IMR-90 (cell line): ENCODE data around the gene TMF1. TPM values are rescaled to one million over a fixed set of nuclear protein-coding genes. Genes with fewer than 3 reads are reported as not detected.
A peak's percentile ranks its signal among the peaks of the same experiment; 100 is the strongest.

Experiments
- ATAC-seq: fragments of 200-7000 bp; cut with Tn5 transposase; 2 replicates; pipeline ENCODE4 v1.9.1; 2020; ENCODE audit warnings: low read depth, mild to moderate bottlenecking, moderate library complexity
- BruUV-seq: library from RNA; stranded (reverse); fragments of 400-500 nt; replicated peaks from 2 replicates; lab custom pipeline; 2021; lab: Mats Ljungman, UMichigan
- CTCF ChIA-PET: fragments of 300-600 bp; formaldehyde crosslinking; extraction: SDS; loops from one replicate; lab custom pipeline; 2021; ENCODE audit warnings: antibody characterized with exemption; lab: Yijun Ruan, JAX
- POLR2A ChIA-PET: fragments of 300-600 bp; sonication (Branson Sonifier 250); formaldehyde crosslinking; loops from one replicate; lab custom pipeline; 2022; ENCODE audit warnings: antibody characterized with exemption; ENCODE audit not compliant: unreplicated experiment; lab: Charles Lee
- DNase-seq: peaks from one replicate; pipeline ENCODE4 v3.0.0; 2013
- H2AFZ ChIP-seq: replicated peaks from 2 replicates; pipeline ENCODE3; 2013; ENCODE audit warnings: low read length, mild to moderate bottlenecking; ENCODE audit not compliant: poor library complexity
- H2AK5ac ChIP-seq: 2 replicates; pipeline ENCODE4 v1.6.1; 2013; ENCODE audit warnings: low read depth, low read length, inconsistent platforms
- H2AK9ac ChIP-seq: replicated peaks from 2 replicates; pipeline ENCODE3; 2013; ENCODE audit warnings: mild to moderate bottlenecking, low read depth, low read length, moderate library complexity; ENCODE audit not compliant: poor library complexity
- H2BK120ac ChIP-seq: 2 replicates; pipeline ENCODE4 v1.6.1; 2013; ENCODE audit warnings: low read depth, low read length, inconsistent platforms
- H2BK15ac ChIP-seq: 3 replicates; pipeline ENCODE4 v1.6.1; 2013; ENCODE audit warnings: low read depth, low read length, inconsistent platforms
- H2BK20ac ChIP-seq: 2 replicates; pipeline ENCODE4 v1.6.1; 2013; ENCODE audit warnings: low read depth, mild to moderate bottlenecking, inconsistent platforms, low read length, moderate library complexity
- H2BK5ac ChIP-seq: 2 replicates; pipeline ENCODE4 v1.6.1; 2013; ENCODE audit warnings: mild to moderate bottlenecking, low read depth, low read length, inconsistent platforms; ENCODE audit not compliant: poor library complexity, severe bottlenecking
- H3K14ac ChIP-seq: replicated peaks from 2 replicates; pipeline ENCODE4 v1.6.1; 2013; ENCODE audit warnings: low read depth, low read length, inconsistent platforms
- H3K18ac ChIP-seq: 2 replicates; pipeline ENCODE4 v1.6.1; 2013; ENCODE audit warnings: low read depth, low read length, control low read depth
- H3K23ac ChIP-seq: 2 replicates; pipeline ENCODE4 v1.6.1; 2013; ENCODE audit warnings: low read depth, low read length, inconsistent platforms
- H3K27ac ChIP-seq: 2 replicates; pipeline ENCODE4 v1.5.1; 2013; ENCODE audit warnings: mild to moderate bottlenecking, control low read depth, low read length; ENCODE audit not compliant: insufficient read depth
- H3K27me3 ChIP-seq: 2 replicates; pipeline ENCODE4 v1.6.1; 2013; ENCODE audit warnings: low read length; ENCODE audit not compliant: control insufficient read depth, insufficient read depth
- H3K36me3 ChIP-seq: 2 replicates; pipeline ENCODE4 v1.6.1; 2013; ENCODE audit warnings: low read length, mixed read lengths; ENCODE audit not compliant: control insufficient read depth, insufficient read depth
- H3K4ac ChIP-seq: 2 replicates; pipeline ENCODE4 v1.6.1; 2013; ENCODE audit warnings: low read depth, low read length, inconsistent platforms
- H3K4me1 ChIP-seq: 2 replicates; pipeline ENCODE4 v1.6.1; 2013; ENCODE audit warnings: low read length, mixed read lengths; ENCODE audit not compliant: control insufficient read depth, insufficient read depth
- H3K4me2 ChIP-seq: 2 replicates; pipeline ENCODE4 v1.6.1; 2013; ENCODE audit warnings: low read depth, mild to moderate bottlenecking, control low read depth, low read length, moderate library complexity
- H3K4me3 ChIP-seq: 2 replicates; pipeline ENCODE4 v1.5.1; 2013; ENCODE audit warnings: low read depth, mild to moderate bottlenecking, control low read depth, low read length, moderate library complexity; ENCODE audit not compliant: insufficient read depth
- H3K56ac ChIP-seq: 2 replicates; pipeline ENCODE4 v1.6.1; 2013; ENCODE audit warnings: low read length, inconsistent platforms; ENCODE audit not compliant: insufficient read depth; ENCODE audit errors: extremely low read depth
- H3K79me1 ChIP-seq, 2 experiments: 2 replicates each; pipeline ENCODE4 v1.6.1; 2013; ENCODE audit warnings: low read length in 2 of 2, inconsistent platforms in 1 of 2, low read depth in 1 of 2
- H3K9ac ChIP-seq: 2 replicates; pipeline ENCODE4 v1.6.1; 2013; ENCODE audit warnings: low read depth, low read length, control low read depth
- H3K9me1 ChIP-seq: 2 replicates; pipeline ENCODE4 v1.6.1; 2013; ENCODE audit warnings: low read length, inconsistent platforms; ENCODE audit not compliant: insufficient read depth
- H3K9me3 ChIP-seq: 2 replicates; pipeline ENCODE4 v1.6.1; 2013; ENCODE audit warnings: low read length; ENCODE audit not compliant: control insufficient read depth, insufficient read depth
- H4K20me1 ChIP-seq: 2 replicates; pipeline ENCODE4 v1.6.1; 2013; ENCODE audit warnings: low read length, inconsistent platforms; ENCODE audit not compliant: insufficient read depth
- H4K5ac ChIP-seq: 2 replicates; pipeline ENCODE4 v1.6.1; 2013; ENCODE audit warnings: mild to moderate bottlenecking, low read depth, low read length, control low read depth
- H4K8ac ChIP-seq, 2 experiments: 2 replicates each; pipeline ENCODE4 v1.6.1; 2013; ENCODE audit warnings: low read depth in 2 of 2, low read length in 2 of 2, control low read depth in 1 of 2, inconsistent platforms in 1 of 2
- H4K91ac ChIP-seq: 2 replicates; pipeline ENCODE4 v1.6.1; 2013; ENCODE audit warnings: low read depth, low read length, inconsistent platforms; ENCODE audit not compliant: insufficient read depth
- BHLHE40 ChIP-seq: fragments of 150-350 bp; IDR thresholded peaks from 2 replicates; pipeline ENCODE4 v1.6.1; 2016; ENCODE audit warnings: mild to moderate bottlenecking, low read depth, low read length
- CEBPB ChIP-seq: IDR thresholded peaks from 2 replicates; pipeline ENCODE4 v1.6.1; 2012; ENCODE audit warnings: low read depth, low read length, improper control_type of control experiment
- CTCF ChIP-seq: conservative IDR thresholded peaks from 2 replicates; pipeline ENCODE4 v1.5.1; 2012; ENCODE audit warnings: mild to moderate bottlenecking, low read depth, low read length, improper control_type of control experiment
- ELK1 ChIP-seq: fragments of 150-350 bp; IDR thresholded peaks from 2 replicates; pipeline ENCODE4 v1.6.1; 2016; ENCODE audit warnings: low read depth, mild to moderate bottlenecking, low read length, moderate library complexity, borderline replicate concordance
- MAZ ChIP-seq: IDR thresholded peaks from 2 replicates; pipeline ENCODE4 v1.6.1; 2012; ENCODE audit warnings: low read depth, mild to moderate bottlenecking, low read length, improper control_type of control experiment, moderate library complexity, borderline replicate concordance
- MXI1 ChIP-seq: IDR thresholded peaks from 2 replicates; pipeline ENCODE4 v1.6.1; 2012; ENCODE audit warnings: low read depth, mild to moderate bottlenecking, low read length, moderate library complexity, borderline replicate concordance
- POLR2A ChIP-seq: IDR thresholded peaks from 2 replicates; pipeline ENCODE4 v1.6.1; 2012; ENCODE audit warnings: mild to moderate bottlenecking, low read depth, low read length
- SMC3 ChIP-seq: fragments of 150-350 bp; IDR thresholded peaks from 2 replicates; pipeline ENCODE4 v1.6.1; 2016; ENCODE audit warnings: low read depth, mild to moderate bottlenecking, antibody characterized with exemption, low read length, moderate library complexity
- USF2 ChIP-seq: fragments of 150-350 bp; IDR thresholded peaks from 2 replicates; pipeline ENCODE4 v1.6.1; 2017; ENCODE audit warnings: mild to moderate bottlenecking, antibody characterized with exemption, low read length, low read depth
- whole genome bisulfite sequencing, 2 experiments: methylation state at CpG; one replicate each; pipeline versions ENCODE4 v1.1.5 to v1.1.7; 2013; ENCODE audit warnings: missing lambda C conversion rate in 2 of 2; ENCODE audit not compliant: insufficient read length in 1 of 2; ENCODE audit errors: extremely low coverage in 2 of 2; 5-methylcytosine and 5-hydroxymethylcytosine counted together
- dilution Hi-C: fragments of 300-500 bp; cut with HindIII; formaldehyde crosslinking; loops from one replicate; pipeline ENCODE4 v1.14.3; 2018; ENCODE audit warnings: low sequenced_read_pairs; ENCODE audit not compliant: unreplicated experiment
- in situ Hi-C: fragments of 300-500 bp; cut with MboI; formaldehyde crosslinking; loops from 3 replicates; pipeline ENCODE4 v1.14.3; 2019; ENCODE audit warnings: low sequenced_read_pairs, inconsistent platforms, mixed read lengths
- intact Hi-C: fragments of 100-400 bp; cut with micrococcal nuclease; formaldehyde crosslinking; loops from 2 replicates; pipeline ENCODE4 v1.10.0; 2022
- polyA plus RNA-seq, 3 experiments: library from polyadenylated mRNA; depleted of rRNA; stranded (reverse); fragments of >200 nt; gene quantifications; 2 replicates each; pipeline ENCODE4 v1.2.3, GENCODE V29; 2012; ENCODE audit warnings: low replicate concordance in 1 of 3
- total RNA-seq: library from RNA; depleted of rRNA; stranded (reverse); fragments of >200 nt; gene quantifications from 2 replicates; pipeline ENCODE4 v1.2.3, GENCODE V29; 2012

The TMF1 gene
- total and polyA plus RNA-seq, 2 of the 4 experiments (the other 2 are of a cell fraction) = 12.4 to 39.1 TPM

DNA sequence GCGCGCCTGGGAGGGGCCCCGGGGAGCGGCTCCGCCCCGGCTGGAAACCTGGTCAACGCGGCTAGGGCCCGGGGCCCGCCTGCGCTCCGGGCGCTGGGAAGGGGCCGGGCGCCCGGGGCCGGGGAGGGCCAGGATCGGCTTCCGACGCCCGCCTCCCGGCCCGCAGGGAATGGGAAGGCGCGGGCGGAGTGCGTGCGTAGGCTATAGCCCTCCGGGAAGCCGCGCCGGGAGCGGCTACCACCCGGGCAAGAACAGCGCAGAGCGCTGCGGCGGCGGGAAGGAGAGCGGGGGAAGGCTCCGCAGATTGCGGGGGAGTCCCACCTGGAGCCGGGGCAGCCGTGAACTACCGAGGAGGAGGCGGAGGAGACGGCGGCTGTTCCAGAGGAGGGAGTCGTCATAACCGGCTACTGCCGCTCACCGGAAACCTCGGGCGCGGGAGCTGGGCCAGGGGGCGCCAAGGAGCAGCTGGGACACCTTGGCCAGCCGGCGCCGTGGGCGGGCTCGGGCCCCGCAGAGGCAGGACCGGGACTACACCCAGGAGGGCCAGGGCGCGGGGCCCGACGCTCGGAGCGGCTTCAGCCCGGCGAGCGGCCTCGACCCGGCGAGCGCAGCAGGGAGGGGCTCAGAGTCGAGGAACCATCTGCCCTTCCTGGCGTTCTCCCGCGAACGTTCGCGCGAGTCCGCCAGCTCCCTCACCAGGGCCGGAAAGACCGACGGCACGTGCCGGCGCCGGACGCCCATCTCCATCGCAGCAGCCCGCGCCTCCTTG, 38.7 kb downstream of the TMF1 start, which contains the start of gene EOGT:
EOGT (minus strand) TSS at position 432 of the 769 bp plus-strand sequence. CDS start 3,838 bp downstream, outside the sequence.
- H4K20me1 ChIP-seq = no peaks in the 10 kb centered on the region
- in situ Hi-C loops (no loop called here), dilution Hi-C loops (no loop called here), intact Hi-C loops (no loop called here)
- peaks cover 10% of the 10 kb centered on the region for H3K4me1 ChIP-seq
- peak within 1 kb of the TSS; percentile 98 for H3K14ac ChIP-seq
- H4K8ac ChIP-seq = peak within 1 kb of the TSS; percentile 88 to 90
- peak within 1 kb of the TSS; percentile 73 for H2AK5ac ChIP-seq
- H2BK120ac ChIP-seq = peak within 1 kb of the TSS; percentile 82
- peak within 1 kb of the TSS; percentile 98 for H2AFZ ChIP-seq
- peak; percentile 76 for ATAC-seq
- peak within 1 kb of the TSS; percentile 20 for H4K5ac ChIP-seq
- H3K9me3 ChIP-seq = no peaks in the 10 kb centered on the region
- no TSS peak for BruUV-seq
- peak within 1 kb of the TSS; percentile 91 for H3K4ac ChIP-seq
- peak within 1 kb of the TSS; percentile 80 for H3K4me2 ChIP-seq
- H2BK15ac ChIP-seq = peak within 1 kb of the TSS; percentile 34; the same call in 2 of the 3 replicates
- TF ChIP-seq BHLHE40 (peak; percentile 98), USF2 (peak; percentile 75), ELK1 (no peak), CTCF (peak; percentile 64), CEBPB (no peak), MXI1 (peak; percentile 85; the same call in 1 of the 2 replicates), MAZ (peak; percentile 55; the same call in 1 of the 2 replicates), POLR2A (peak; percentile 90), SMC3 (no peak)
- H3K36me3 ChIP-seq = peaks cover 8% of the 10 kb centered on the region
- peak; percentile 82 for DNase-seq
- peak within 1 kb of the TSS; percentile 90 for H3K56ac ChIP-seq
- peak within 1 kb of the TSS; percentile 69 for H3K18ac ChIP-seq
- H2AK9ac ChIP-seq = peak within 1 kb of the TSS; percentile 91
- H3K79me1 ChIP-seq = peaks cover 9 to 50% of the 10 kb centered on the region in 2 experiments
- peaks cover 7% of the 10 kb centered on the region for H3K9me1 ChIP-seq
- CTCF ChIA-PET = interaction anchor here (1.0 kb wide), 1 partner anchor 12 kb away, joined by 3 read pairs; no protein-coding TSS in a partner anchor
- H3K27me3 ChIP-seq = no peaks in the 10 kb centered on the region
- 0% methylated on average over 31 of the region's 96 CpGs; no CpG with 5 or more reads in 1 of the 2 experiments for WGBS, 2 experiments
- H2BK5ac ChIP-seq = peak within 1 kb of the TSS; percentile 92
- H3K27ac ChIP-seq = peak within 1 kb of the TSS; percentile 93
- POLR2A ChIA-PET = no interaction called here
- peak within 1 kb of the TSS; percentile 85 for H3K9ac ChIP-seq
- peak within 1 kb of the TSS; percentile 66 for H3K4me3 ChIP-seq
- peak within 1 kb of the TSS; percentile 98 for H3K23ac ChIP-seq
- peak within 1 kb of the TSS; percentile 90 for H4K91ac ChIP-seq
- H2BK20ac ChIP-seq = peak within 1 kb of the TSS; percentile 53
